Natural killer cell (primary cell): ENCODE data around the gene LAMC3. TPM values are rescaled to one million over a fixed set of nuclear protein-coding genes. Genes with fewer than 3 reads are reported as not detected.

Experiments used
- ATAC-seq, 3 donors: fragments of 150-1000 bp in 2 of 3; fragments of 200-7000 bp in 1 of 3; cut with Tn5 transposase; 1 replicate in 1 of 3; 2 replicates in 2 of 3; pipeline ENCODE4 v1.10.0; 2021; ENCODE audit warnings: mild to moderate bottlenecking in 2 of 3, moderate library complexity in 2 of 3
- DNase-seq, 2 donors: peaks; one replicate each; pipeline versions ENCODE4 v3.0.0 to v3.0.0-alpha.2; 2013 to 2021; ENCODE audit warnings: mixed read lengths in 1 of 2
- H3K27ac ChIP-seq: one replicate; pipeline ENCODE4 v1.5.1; 2013; ENCODE audit warnings: mild to moderate bottlenecking, low read length
- H3K27me3 ChIP-seq: one replicate; pipeline ENCODE4 v1.6.1; 2013; ENCODE audit warnings: low read length; ENCODE audit not compliant: control insufficient read depth, insufficient read depth
- H3K36me3 ChIP-seq: one replicate; pipeline ENCODE4 v1.6.1; 2013; ENCODE audit warnings: low read length; ENCODE audit not compliant: control insufficient read depth, insufficient read depth
- H3K4me1 ChIP-seq: one replicate; pipeline ENCODE4 v1.6.1; 2013; ENCODE audit warnings: low read length; ENCODE audit not compliant: control insufficient read depth, insufficient read depth
- H3K4me3 ChIP-seq: one replicate; pipeline ENCODE4 v1.5.1; 2013; ENCODE audit warnings: low read length
- H3K9me3 ChIP-seq: one replicate; pipeline ENCODE4 v1.6.1; 2013; ENCODE audit warnings: low read length; ENCODE audit not compliant: control insufficient read depth, insufficient read depth
- H3K27ac Mint-ChIP-seq, 2 donors: one replicate each; pipeline ENCODE4 v1.8.0; 2022; ENCODE audit warnings: mild to moderate bottlenecking in 2 of 2, mixed read lengths in 2 of 2, moderate library complexity in 1 of 2
- H3K27me3 Mint-ChIP-seq, 2 donors: one replicate each; pipeline ENCODE4 v1.8.0; 2022; ENCODE audit warnings: low read depth in 2 of 2, mixed read lengths in 2 of 2
- H3K36me3 Mint-ChIP-seq: one replicate; pipeline ENCODE4 v1.8.0; 2022; ENCODE audit warnings: mixed read lengths
- H3K4me1 Mint-ChIP-seq, 2 donors: one replicate each; pipeline ENCODE4 v1.8.0; 2022; ENCODE audit warnings: mixed read lengths in 2 of 2
- H3K4me3 Mint-ChIP-seq: one replicate; pipeline ENCODE4 v1.8.0; 2022; ENCODE audit warnings: mild to moderate bottlenecking, moderate library complexity, mixed read lengths
- H3K9me3 Mint-ChIP-seq, 2 donors: one replicate each; pipeline ENCODE4 v1.8.0; 2022; ENCODE audit warnings: mixed read lengths in 2 of 2
- WGBS: methylation state at CpG from one replicate; pipeline ENCODE4 v1.1.7; 2013; ENCODE audit warnings: missing lambda C conversion rate; ENCODE audit not compliant: insufficient coverage; 5-methylcytosine and 5-hydroxymethylcytosine counted together
- intact Hi-C: fragments of 100-400 bp; cut with micrococcal nuclease; formaldehyde crosslinking; loops from one replicate; pipeline ENCODE4 v1.14.2; 2022
- total RNA-seq, 4 donors: library from RNA; stranded (reverse); fragments of 120-200 nt in 1 of 4; gene quantifications; one replicate each; pipeline versions ENCODE4 v1.2.3 to v1.2.4, GENCODE V29; 2013 to 2022
- TF ChIP-seq, protein P1 (sequence below): fragments of 200-600 bp; IDR thresholded peaks from one replicate; pipeline ENCODE4 v1.8.0; 2022; ENCODE audit warnings: antibody characterized with exemption

The LAMC3 gene
- total RNA-seq, 3 donors from 2014 or later (not counting 1 experiment from before 2014, with no cell fraction given): not detected

DNA sequence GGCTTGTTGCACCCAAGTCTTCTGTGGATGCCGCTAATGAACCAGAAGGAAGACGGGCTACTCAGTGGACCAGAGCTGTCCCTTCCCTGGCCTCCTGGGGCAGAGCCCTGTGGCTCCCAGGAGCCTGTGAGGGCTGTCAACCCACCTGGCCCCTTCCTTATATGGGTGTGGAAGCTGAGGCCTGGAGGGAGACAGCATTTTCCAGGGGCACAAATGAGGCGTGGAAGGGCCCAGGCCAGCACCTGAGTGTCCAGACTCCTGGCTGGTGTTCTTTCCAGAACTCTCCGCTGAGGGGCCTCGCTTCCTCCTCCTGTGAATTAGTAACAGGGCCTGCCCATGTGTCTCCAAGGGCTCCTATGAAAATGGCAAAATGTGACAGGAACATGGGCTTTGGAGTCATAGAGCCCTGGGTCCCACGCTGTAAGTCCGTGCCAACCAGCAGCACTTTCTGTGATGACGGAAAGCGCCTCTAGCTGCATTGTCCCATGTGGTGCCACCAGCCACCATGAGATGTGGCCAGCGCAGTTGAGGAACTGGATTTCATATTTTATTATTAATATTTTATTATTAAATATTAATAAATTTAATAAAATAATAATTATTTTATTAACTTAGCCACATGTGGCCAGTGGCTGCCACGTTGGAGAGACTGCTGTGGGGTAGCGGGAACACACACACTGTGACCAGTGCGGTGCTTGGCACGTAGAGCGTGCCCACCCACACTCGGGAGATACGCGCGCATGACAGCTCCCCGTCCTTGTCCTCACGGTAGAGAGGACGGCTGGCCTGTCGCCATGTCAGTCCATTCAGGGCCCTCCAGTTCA is 18.3 kb downstream of the LAMC3 start:
- Mint-ChIP-seq H3K4me3 (no peak overlapping the region), H3K9me3 (no peaks in the 10 kb centered on the region), H3K36me3 (no peaks in the 10 kb centered on the region), H3K27ac (no peak overlapping the region), H3K27me3 (peaks cover 0 to 4% of the 10 kb centered on the region in 2 donors), H3K4me1 (no peaks in the 10 kb centered on the region)
- H3K27ac ChIP-seq: no peak overlapping the region
- intact Hi-C loops: no loop called here
- H3K27me3 ChIP-seq: no peaks in the 10 kb centered on the region
- WGBS: 93% methylated on average over 22 of the region's 23 CpGs
- DNase-seq (no peak), ATAC-seq (no peak)
- H3K9me3 ChIP-seq: no peaks in the 10 kb centered on the region
- H3K4me1 ChIP-seq: no peaks in the 10 kb centered on the region
- no peaks in the 10 kb centered on the region for H3K36me3 ChIP-seq
- TF ChIP-seq, protein P1, sequence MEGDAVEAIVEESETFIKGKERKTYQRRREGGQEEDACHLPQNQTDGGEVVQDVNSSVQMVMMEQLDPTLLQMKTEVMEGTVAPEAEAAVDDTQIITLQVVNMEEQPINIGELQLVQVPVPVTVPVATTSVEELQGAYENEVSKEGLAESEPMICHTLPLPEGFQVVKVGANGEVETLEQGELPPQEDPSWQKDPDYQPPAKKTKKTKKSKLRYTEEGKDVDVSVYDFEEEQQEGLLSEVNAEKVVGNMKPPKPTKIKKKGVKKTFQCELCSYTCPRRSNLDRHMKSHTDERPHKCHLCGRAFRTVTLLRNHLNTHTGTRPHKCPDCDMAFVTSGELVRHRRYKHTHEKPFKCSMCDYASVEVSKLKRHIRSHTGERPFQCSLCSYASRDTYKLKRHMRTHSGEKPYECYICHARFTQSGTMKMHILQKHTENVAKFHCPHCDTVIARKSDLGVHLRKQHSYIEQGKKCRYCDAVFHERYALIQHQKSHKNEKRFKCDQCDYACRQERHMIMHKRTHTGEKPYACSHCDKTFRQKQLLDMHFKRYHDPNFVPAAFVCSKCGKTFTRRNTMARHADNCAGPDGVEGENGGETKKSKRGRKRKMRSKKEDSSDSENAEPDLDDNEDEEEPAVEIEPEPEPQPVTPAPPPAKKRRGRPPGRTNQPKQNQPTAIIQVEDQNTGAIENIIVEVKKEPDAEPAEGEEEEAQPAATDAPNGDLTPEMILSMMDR: no peak
- no peak overlapping the region for H3K4me3 ChIP-seq

DNA sequence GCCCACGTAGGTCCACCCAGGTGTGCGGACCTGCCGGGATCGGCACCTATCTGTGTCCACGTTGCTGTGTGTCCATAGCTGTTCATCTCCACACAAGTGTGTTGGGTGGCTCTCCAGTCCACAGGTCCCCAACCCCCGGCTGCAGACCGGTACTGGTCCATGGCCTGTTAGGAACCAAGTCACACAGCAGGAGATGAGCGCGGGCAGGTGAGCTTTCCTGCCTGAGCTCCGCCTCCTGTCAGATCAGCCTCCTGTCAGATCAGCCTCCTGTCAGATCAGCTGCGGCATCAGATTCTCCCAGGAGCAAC is 18.9 kb downstream of the LAMC3 start:
- intact Hi-C loops: no loop called here
- Histone ChIP-seq H3K9me3 (no peaks in the 10 kb centered on the region), H3K36me3 (no peaks in the 10 kb centered on the region), H3K27ac (no peak overlapping the region), H3K4me3 (no peak overlapping the region), H3K4me1 (no peaks in the 10 kb centered on the region), H3K27me3 (no peaks in the 10 kb centered on the region)
- Mint-ChIP-seq H3K9me3 (no peaks in the 10 kb centered on the region), H3K4me1 (no peaks in the 10 kb centered on the region), H3K27me3 (peaks cover 0 to 8% of the 10 kb centered on the region in 2 donors), H3K36me3 (no peaks in the 10 kb centered on the region), H3K27ac (no peak overlapping the region), H3K4me3 (no peak overlapping the region)
- DNase-seq (no peak), ATAC-seq (no peak)
- TF ChIP-seq, protein P1: no peak
- WGBS: 94% methylated on average over 11 of the region's 11 CpGs

DNA sequence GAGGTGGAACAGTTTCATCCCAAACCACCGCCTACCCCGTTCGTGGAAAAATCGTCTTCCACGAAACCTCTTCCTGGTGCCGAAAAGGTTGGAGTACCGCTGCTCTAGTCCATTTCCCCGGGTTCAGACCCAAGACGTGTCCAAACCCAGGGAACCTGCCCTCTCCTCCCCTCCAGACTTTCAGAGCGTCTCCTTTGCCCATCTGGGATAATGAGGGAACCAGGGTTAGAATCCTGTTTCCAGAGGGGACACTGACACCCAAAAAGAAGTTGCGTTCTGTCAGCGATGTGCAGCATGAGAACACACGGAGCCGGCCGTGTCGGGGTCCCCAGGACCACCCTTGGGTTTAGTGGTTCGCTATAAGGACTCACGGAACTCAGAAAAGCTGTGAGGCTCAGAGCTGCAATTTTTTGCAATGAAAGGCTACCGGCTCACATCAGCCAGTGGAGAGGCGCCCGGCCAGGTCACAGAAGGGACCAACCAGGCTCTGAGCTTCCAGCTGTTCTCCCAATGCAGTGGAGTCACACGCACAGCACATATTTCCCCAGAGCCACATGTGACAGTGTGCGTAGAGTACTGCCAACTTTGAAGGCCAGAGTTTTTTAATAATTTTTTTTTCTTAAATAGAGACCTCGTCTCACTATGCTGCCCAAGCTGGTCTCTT is 19.4 kb downstream of the LAMC3 start:
- no peak overlapping the region for H3K27ac Mint-ChIP-seq
- whole genome bisulfite sequencing: 92% methylated on average over 24 of the region's 24 CpGs
- intact Hi-C loops: no loop called here

More for the DNA sequence above, 19.4 kb downstream of the LAMC3 start:
- Histone ChIP-seq H3K9me3 (no peaks in the 10 kb centered on the region), H3K27ac (no peak overlapping the region), H3K4me3 (no peak overlapping the region), H3K36me3 (no peaks in the 10 kb centered on the region), H3K27me3 (no peaks in the 10 kb centered on the region), H3K4me1 (no peaks in the 10 kb centered on the region)
- H3K4me3 Mint-ChIP-seq: no peak overlapping the region
- TF ChIP-seq, protein P1: no peak
- no peaks in the 10 kb centered on the region for H3K9me3 Mint-ChIP-seq
- no peak for DNase-seq
- no peak for ATAC-seq
- peaks cover 0 to 8% of the 10 kb centered on the region in 2 donors for H3K27me3 Mint-ChIP-seq
- H3K4me1 Mint-ChIP-seq: no peaks in the 10 kb centered on the region
- H3K36me3 Mint-ChIP-seq: no peaks in the 10 kb centered on the region
